NK-92 treated with Interleukin-12 subunit alpha and Interleukin-12 subunit beta, amount 100 ng/mL, for 24 hours (cell line): ENCODE measurements around the gene TMEM121.

Experiments
- DNase-seq: peaks from one replicate; lab custom pipeline; 2025; lab: John Stamatoyannopoulos, UW

TMEM121 gene

DNA sequence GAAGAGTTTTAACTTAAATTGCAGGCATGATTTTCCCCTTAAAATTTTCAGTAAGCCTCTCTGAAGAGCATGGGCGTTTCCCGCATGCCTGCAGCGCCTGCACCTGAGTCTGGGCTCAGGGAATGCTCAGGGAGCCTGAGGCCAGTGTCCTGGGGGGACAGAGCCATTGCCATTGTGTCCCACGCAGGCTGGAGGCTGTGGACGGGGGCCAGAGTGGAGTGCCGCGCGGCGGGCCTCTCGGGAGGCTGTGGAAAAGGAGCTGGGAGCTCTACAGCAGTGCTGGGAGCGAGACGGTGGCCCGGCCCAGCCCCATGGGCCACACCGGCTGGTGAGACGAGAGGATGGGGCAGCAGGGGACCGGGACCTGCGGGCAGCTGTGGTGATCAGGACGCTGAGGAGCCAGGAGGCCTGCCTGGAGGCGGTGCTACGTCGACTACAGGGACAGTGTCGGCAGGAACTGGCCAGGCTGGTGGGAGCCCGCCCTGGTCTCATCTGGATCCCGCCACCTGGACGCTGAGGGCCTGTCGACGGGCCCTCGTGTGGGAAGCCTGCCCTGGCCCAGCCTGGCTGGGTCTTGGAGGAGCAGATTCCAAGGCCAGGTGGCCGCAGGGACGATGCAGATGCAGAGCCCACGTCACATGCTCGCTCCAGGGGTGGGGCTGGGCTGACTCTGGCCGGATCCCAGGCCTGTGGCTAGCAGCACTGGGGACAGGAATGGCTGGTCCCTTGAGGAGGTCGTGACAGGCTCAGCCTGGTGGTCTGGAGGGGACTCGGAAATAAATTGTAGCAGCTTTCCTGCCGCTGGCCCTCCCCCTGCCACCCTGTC lies 27.7 kb upstream of the TMEM121 start:
- DNase-seq: no peak

DNA sequence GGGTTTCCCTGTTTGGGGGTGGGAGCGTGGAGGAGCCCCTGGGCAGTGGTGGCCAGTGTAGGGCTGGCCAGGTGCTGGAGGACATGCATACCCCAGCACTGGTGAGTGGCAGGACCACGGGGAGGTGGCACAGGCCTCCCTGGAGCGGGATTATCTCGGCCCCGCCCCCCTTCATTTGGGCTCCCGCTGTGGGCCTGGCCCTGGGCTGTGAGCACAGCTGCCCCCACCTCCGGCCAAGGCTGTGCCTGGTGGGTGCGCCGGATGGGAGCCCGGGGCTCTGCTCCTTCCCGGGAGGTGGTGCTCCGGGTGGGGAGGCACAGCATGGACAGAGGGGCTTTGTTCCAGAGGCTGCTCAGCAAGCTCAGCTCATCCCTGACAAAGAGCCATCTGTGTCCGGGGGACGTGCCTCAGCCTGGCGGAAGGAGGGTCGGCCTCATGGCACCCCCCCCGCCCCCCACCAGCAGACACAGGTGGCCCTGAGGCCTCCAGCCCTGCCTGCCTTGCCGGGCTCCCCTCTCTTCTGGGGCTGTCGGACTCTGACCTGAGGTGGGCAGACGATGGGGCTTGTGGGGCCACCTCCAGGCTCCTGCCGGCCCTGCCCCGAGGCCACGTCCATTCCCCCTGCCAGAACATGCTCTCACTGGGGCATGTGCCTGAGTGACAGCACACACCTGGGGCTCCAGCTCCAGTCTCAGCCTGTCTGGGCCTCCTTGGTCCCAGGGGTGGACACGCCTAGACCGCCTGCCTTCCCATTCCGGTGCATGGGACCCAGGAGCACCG lies 26.9 kb upstream of the TMEM121 start:
- DNase-seq: no peak

DNA sequence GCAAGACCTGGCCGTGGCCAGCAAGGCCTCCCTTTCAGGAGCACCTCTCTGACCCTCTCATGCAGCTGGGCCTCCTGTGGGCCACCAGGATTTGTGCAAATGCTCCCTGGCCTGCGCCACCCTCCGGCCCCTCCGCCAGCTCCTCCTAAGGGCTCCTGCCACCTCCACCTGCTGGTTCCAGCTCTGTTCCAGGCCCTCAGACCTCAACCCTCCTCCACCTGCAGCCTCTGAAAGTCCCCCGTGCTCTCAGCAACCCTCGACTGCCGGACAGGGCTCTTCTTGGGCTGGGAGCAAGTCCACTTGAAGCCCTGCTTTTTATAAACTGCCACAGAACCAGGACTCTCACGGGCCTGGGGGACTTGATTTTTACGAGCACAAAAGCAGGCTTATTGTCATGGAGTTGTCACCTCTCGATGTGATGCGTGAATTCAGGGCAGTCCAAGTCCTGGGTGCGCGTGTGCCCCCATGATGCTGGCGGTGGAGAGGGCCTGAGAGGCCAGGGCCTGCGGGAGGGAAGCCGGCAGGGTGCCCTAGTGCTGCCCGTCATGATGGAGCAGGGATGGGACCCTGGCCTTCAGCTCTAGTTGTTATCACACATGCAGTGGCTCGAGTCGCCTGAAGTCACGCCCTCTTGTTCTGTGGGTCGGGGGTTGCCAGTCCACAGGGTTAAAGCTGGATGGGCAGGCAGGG lies 26.2 kb upstream of the TMEM121 start:
- no peak for DNase-seq

DNA sequence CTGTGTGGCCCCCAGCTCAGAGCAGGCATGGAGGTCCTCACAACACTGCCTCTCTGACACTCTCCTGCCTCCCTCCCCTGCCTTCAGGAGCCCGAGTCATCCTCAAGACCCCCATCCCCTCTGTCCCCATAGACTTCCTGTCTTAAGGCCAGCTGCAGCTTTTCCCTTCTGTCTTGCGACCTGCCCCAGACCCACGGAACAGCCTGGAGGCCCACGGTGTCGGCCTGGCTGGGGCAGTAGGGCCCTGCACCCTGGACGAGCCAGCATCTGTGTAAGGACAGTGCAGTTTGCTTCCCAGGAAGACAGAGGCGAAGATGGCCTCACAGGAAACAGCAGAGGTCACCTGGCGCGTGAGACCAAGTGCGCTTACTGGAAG lies 25.7 kb upstream of the TMEM121 start:
- no peak for DNase-seq

DNA sequence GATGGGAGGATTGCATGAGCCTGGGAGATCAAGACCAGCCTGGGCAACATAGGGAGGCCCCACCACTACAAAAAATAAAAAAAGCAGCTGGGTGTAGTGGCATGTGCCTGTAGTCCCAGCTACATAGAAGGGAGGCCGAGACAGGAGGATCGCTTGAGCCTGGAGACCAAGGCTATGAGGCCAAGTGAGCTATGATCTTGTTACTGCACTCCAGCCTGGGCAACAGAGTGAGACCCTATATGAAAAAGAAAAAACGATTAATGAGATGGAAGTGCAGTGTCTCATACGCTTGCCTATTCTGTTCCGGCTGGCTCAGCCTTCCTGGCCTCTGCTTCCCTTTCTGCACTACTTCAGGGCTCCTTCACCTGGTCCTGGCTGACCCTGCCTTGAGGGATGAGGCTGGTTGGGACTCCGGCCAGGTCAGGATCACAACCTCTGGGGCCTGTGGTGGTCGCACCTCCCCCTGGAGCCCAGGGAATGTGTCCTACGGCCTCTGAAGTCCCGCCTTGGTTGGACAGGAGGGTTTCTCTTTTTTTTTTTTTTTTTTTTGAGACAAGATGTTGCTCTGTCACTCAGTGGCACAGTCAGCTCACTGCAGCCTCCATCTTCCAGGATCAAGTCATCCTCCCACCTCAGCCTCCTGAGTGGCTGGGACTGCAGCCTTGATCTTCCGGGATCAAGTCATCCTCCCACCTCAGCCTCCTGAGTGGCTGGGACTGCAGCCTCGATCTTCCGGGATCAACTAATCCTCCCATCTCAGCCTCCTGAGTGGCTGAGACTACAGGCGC lies 24.7 kb upstream of the TMEM121 start:
- DNase-seq: no peak

DNA sequence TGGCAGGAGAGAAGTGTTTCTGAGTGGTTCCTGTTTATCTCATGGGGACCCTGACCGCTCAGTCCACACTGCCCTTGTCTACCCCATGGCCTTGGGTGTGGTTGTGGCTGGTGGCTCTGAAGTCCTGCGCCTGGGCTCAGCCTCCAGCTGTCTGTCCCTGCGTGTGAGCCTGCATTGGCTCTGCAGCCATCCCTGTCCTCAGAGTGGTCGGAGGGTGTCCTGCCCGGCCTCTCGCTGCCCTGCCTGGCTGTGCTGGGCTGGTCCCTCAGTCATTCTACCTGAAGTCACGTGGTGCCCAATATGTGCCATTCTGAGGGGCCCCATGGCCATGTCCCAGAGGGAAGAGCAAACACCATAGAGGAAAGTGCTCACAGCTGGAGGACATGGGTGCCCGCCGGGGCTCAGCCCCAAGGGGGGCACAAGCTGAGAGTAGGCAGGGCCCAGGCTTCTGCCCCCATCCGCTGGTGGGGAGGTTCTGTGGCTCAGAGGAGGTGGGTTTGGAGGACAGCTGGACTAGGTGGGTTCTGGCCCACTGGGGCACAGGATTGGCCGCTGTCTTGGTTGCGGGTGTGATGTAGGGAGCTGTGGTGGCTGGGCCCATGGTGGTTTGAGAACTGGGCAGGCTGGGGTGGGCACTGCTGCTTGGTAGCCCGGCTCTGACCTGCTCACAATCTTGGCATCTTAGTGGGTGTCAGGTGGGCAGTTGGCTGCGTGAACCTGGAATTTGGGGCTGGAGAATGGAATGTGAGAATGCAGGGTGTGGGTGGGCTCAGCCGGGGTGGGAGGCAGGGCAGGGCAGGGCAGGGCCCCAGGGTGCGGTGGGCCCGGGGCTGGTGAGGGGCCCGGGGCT lies 23.7 kb upstream of the TMEM121 start:
- no peak for DNase-seq

DNA sequence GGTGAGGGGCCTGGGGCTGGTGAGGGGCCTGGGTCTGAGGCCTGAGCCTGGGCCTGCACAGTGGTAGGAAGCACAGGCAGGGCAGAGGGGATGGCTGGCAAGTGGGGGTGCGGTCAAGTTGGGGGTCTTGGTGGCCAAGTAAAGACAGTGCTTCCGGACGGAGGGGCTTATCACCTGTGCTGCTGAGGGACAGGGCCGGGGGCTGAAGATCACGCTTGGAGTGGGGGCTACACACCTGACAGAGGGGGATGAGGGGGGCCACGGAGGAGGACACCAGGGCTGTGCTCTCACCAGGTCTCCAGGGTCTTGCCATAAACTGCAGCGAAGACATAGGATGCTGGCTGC lies 23.1 kb upstream of the TMEM121 start:
- no peak for DNase-seq

DNA sequence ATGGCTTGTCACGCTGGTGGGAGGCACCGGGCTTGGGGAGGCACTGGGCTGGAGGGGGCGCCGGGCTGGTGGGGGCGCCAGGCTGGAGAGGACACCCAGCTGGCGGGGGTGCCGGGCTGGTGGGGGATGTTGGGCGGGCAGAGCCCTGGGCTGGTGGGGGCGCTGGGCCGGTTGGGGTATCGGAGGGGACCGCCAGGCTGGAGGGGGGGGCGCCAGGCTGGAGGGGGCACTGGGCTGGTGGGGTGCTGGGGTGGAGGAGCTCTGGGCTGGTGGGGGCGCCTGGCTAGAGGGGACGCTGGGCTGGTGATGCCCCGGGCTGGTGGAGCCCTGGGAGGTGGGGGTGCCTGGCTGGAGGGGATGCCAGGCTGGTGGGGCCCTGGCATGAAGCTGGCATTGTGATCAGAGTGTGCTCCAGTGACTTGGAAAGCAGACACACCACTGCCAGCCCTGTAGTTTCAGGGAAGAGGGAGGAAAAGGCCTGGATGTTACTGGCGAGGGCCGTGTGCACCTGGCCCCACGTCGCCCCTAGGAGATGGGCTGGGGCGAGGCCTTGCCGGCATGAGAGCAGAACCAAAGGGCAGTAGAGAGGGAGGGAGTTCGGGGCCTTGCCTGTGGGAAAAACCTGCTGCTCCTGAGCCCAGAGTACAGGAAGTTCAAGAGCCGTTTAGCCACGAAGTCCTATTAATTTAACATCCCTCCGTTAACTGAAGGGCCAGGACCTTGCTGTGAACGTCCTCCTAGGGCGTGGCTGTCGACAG lies 22.3 kb upstream of the TMEM121 start:
- no peak for DNase-seq

DNA sequence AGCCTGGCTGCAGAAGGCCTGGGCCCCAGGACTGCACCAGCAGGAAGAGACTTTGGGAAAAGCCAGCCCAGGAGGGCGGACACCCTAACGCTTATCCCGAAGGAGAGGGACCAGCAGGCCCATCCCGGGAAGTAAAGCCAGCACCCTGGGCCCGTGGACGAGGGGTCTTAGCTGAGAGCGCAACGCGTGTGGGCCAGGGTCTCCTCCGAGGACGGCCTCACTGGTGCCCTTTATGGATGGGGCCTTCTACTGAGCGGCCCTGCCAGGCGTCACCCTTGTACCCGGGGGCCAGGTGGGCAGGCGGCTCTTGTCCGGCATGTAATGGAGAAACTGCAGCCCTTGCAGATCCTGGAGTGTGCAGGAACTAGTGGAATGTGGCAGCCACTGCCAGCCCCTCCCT lies 21.3 kb upstream of the TMEM121 start:
- no peak for DNase-seq

DNA sequence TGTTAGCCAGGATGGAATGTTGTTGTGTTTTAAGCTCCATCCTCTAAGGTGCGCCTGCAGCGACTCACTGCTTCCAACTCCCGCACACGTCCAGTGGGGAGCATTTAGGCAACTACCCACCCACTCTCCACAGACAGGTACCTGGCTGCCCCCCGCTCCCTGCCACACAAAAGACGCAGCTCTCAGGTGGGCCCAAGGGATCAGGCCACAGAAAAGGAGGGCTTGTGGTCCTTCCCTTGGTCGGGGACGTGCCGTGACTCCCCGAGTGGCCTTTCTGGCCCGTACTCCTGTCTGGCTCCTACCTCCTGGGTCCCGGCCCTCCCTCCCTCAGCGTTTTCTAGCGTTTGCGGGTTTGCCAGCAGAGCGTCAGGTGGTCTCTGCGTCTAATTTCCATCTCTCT lies 19.1 kb upstream of the TMEM121 start:
- no peak for DNase-seq

DNA sequence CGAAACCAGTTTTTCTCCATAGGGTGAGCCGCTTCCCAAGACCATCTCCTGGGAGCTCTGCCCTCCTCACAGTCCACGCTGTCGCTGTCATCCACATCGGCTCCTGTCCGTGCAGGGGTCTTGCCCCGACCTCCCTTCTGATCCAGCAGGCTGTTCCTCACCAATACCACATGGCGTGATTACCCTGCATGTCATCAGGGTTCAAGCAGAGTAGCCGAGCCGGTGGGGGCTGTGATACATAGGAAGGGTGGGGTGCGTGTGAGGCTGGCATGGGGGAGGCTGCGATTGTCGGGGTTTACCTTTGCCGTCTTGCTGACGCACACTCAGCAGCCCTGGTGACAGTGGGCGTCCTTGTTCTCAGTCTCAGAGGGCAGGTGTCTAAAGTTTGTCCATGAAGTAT lies 18.3 kb upstream of the TMEM121 start:
- no peak for DNase-seq

DNA sequence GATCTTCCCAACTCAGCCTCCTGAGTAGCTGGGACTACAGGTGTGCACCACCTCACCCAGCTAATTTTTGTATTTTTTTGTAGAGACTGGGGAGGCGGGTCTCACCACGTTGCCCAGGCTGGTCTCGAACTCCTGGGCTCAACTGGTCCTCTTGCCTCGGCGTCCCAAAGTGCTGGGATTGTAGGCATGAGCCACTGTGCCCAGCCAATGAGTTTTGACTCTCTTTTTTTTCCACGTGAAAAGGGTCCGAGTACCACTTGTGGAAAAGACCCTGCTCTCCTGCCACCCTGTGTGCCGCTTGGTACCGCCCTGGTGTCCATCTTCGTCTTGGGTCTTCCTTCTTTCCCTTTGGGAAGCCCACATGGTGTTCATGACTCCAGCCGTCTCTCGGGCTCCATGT lies 17.8 kb upstream of the TMEM121 start:
- DNase-seq: no peak

DNA sequence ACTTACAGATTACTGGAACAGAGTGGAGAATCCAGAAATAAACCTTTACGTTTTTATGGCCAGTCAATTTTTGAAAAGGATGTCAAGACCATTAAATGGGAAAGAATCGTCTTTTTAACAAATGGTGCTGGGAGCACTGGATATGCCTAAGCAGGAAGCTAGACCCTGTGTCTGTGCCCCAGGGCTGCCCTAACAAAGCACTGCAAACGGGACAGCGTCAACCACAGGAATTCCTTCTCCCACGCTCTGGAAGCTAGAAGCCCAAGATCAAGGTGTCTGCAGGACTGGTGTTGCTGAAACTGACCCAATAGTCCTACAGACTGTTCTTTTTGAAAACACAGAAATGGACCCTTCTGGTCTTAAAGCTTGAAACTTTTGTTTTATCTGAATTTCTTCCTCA lies 9.3 kb upstream of the TMEM121 start:
- DNase-seq: no peak

DNA sequence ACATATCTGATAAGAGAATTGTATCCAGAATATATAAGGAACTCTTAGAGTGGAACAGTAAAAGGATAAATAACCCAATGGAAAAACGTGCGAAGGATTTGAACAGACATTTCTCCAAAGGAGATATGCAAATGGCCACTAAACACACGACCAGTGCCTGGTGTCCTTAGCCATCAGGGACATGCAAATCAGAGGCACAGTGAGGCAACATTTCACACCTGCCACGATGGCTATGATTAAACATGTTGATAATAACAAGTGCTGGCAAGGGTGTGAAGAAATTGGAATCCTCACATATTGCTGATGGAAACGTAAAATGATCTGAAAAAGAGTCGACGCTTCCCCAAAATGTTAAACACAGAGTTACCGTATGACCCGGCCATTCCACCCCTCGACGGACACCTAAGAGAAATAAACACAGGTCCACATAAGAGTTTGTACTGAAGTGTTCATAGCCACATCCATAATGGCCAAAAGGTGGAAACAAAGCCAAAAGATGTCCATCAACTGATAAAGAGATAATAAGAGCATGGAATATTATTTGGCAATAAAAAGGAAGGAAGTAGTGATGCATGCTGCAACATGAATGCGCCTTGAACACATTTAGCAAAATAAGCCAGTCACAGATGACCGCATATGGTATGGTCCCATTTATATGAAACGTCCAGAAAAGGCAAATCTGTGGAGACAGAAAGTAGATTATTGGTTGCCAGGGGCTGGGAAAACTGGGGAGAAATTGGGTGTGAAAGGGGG lies 6.3 kb upstream of the TMEM121 start:
- DNase-seq: no peak

DNA sequence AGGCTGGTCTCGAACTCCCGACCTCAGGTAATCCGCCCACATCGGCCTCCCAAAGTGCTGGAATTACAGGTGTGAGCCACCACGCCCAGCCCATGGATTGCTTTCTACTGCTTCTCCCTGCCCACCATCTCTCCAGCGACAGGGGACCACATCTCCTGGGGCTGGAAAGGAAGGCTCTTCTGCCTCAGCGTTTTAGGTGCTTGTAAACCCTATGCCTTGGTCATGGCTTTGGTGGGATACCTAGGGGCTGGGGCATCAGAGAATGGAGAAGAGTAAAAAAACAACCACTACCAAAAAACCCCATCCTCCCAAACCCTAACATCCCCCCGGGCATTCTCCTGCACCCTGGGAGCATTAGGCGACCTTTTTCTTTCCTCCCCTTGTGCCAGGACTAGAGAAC lies 1.1 kb upstream of the TMEM121 start:
- no peak for DNase-seq

DNA sequence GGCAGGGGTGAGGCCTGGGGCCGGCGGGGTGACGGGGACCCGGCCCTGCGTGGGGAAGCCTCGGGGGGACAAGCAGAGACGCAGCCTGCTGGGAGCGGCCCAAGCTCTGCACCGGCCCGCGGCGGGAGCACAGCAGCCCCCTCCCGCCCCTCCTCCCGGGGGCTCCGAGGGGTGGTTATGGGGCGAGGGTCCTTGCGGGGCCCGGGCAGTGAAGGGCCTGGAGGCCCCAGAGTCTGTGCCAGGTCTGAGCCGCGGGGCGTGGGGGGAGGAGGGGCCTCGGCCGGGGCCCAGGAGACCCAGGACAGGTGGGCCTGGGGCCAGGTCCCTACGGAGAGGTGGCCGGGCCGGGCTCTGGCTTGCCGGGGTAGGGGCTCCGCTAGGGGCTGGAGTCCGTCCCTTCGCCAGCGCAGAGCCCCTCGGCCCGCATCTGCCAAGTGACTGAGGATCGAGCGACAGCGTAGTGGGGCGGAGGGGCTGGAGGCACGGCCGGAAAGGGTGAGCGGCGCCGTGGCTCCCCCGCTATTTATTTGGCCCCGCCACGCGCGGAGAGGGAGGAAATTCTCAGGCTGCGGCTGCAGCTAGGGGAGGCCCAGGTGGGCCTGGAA lies 495 bp downstream of the TMEM121 start:
- DNase-seq: no peak

DNA sequence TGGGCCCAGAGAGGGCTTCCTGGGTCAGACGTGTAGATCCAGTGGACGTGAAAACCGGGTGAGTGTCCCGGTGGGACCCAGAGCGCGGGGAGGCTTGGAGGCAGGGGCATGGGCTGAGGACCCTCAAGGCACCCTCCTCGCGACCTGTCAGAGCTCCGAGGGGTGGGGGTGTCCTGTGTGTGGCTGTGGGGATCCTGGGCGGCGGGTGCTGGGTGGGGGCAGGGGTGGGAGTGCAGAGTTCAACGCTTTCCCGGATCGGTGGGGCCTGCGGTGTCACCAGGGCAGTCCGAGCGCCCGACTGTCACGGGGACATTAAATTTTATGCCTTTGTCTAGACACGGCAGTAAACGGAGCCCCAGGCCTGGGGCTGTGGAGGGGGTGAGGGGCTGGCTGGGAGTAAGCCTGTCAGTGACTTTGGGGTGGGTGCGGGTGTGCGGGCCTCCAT lies 1.0 kb downstream of the TMEM121 start:
- no peak for DNase-seq

DNA sequence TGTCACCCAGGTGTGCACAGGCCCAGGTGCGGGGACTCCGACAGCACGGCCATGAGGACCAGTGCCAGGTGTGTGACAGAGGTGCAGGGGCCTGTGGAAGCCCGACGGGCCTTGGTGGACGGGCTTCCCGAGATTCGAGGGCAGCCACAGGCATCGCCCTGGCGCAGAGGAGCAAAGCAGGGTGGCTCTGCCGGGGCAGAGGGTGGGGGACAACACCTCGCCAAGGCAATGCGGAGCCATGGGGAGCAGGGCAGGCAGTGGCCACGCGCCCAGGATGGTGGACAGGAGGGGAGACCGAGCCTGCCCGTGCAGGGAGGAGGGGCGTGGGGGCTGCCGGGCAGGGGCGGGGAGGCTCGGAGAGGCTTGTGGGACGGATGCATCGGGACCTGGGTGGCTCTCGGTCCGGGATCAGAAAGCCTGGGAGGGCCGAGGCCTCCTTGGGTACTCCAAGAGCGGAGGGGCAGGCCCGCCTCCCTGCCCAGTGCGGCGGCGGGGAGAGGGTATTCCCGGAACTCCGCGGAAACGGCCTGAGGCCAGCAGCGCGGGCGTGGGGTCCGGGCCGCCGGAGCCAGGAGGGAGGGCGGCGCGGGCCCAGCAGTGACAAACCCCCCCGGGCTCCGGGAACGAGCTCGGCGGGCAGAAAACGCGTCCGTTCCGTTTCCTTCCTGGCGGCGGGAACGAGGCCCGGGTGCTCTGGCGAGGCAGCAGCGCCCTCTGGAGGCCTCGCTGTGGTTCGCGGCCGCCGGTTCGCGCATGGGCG lies 1.6 kb downstream of the TMEM121 start:
- DNase-seq: no peak
